A549 (cell line): Measurements from ENCODE around the gene PRR5L. TPM values are rescaled to one million over a fixed set of nuclear protein-coding genes. Genes with fewer than 3 reads are reported as not detected.

Experiments
- ATAC-seq, 2 experiments: fragments of 200-7000 bp in 1 of 2; fragments of >200 bp in 1 of 2; cut with Nextera tagmentation in 1 of 2; cut with Tn5 transposase in 1 of 2; 3 replicates each; pipeline versions ENCODE4 v1.8.0 to v1.9.1; 2018 to 2020; ENCODE audit warnings: mild to moderate bottlenecking in 1 of 2, moderate library complexity in 1 of 2
- CTCF ChIA-PET: fragments of 300-600 bp; sonication (Branson Sonifier 250); formaldehyde crosslinking; extraction: SDS; loops from one replicate; lab custom pipeline; 2021; ENCODE audit warnings: antibody characterized with exemption, inconsistent platforms; lab: Yijun Ruan, JAX
- POLR2A ChIA-PET: fragments of 350-600 bp; formaldehyde crosslinking; extraction: SDS; loops from one replicate; lab custom pipeline; 2021; ENCODE audit warnings: antibody characterized with exemption, inconsistent platforms; lab: Yijun Ruan, JAX
- DNase-seq, 2 experiments: peaks; one replicate each; pipeline versions ENCODE4 v3.0.0 to v3.0.0-alpha.2; 2011 to 2016; ENCODE audit warnings: low read depth in 1 of 2, low spot score in 1 of 2
- FAIRE-seq: peaks from 2 replicates; lab custom pipeline; 2011; peaks lifted over from hg19 to GRCh38; lab: Jason Lieb, UNC
- H3K27ac ChIP-seq, 2 experiments: fragments of >200 bp; sonication (Bioruptor Twin); formaldehyde crosslinking; 3 replicates each; pipeline ENCODE4 v1.5.1; 2016 to 2017
- H3K4me1 ChIP-seq: fragments of >200 bp; sonication (Bioruptor Twin); formaldehyde crosslinking; 3 replicates; pipeline ENCODE4 v1.6.1; 2016
- H3K4me2 ChIP-seq: fragments of >200 bp; sonication (Bioruptor Twin); formaldehyde crosslinking; 3 replicates; pipeline ENCODE4 v1.6.1; 2016
- H3K4me3 ChIP-seq: fragments of >200 bp; sonication (Bioruptor Twin); formaldehyde crosslinking; 3 replicates; pipeline ENCODE4 v1.5.1; 2016
- H3K9me3 ChIP-seq: fragments of >200 bp; sonication (Bioruptor Twin); formaldehyde crosslinking; 3 replicates; pipeline ENCODE4 v1.6.1; 2016
- ATOH8 ChIP-seq: fragments of 250-450 bp; sonication (Bioruptor Pico); IDR thresholded peaks from 2 replicates; pipeline ENCODE4 v1.5.0; 2020; ENCODE audit warnings: low read depth, mild to moderate bottlenecking, moderate library complexity
- BCL3 ChIP-seq: fragments of >200 bp; sonication (Bioruptor Twin); formaldehyde crosslinking; IDR thresholded peaks from 3 replicates; pipeline ENCODE4 v1.6.1; 2016
- BHLHE40 ChIP-seq: IDR thresholded peaks from 2 replicates; pipeline ENCODE4 v1.6.1; 2012; ENCODE audit warnings: low read depth, low read length, inconsistent platforms
- CBX2 ChIP-seq: fragments of 200-600 bp; sonication (generic); IDR thresholded peaks from 2 replicates; pipeline ENCODE4 v1.6.1; 2016; ENCODE audit warnings: low read depth, mild to moderate bottlenecking, borderline replicate concordance
- CEBPB ChIP-seq, 2 experiments: fragments of >200 bp in 1 of 2; sonication (Bioruptor Twin) in 1 of 2; formaldehyde crosslinking in 1 of 2; IDR thresholded peaks; 2 replicates each; pipeline ENCODE4 v1.6.1; 2012 to 2016
- CHD4 ChIP-seq: fragments of 200-600 bp; sonication (generic); IDR thresholded peaks from 2 replicates; pipeline ENCODE4 v1.6.1; 2016; ENCODE audit warnings: antibody characterized with exemption, mild to moderate bottlenecking, borderline replicate concordance
- EP300 ChIP-seq, 2 experiments: fragments of >200 bp; sonication (Bioruptor Twin); formaldehyde crosslinking; IDR thresholded peaks; 2 replicates in 1 of 2; 3 replicates in 1 of 2; pipeline ENCODE4 v1.6.1; 2016 to 2017
- ESRRA ChIP-seq: fragments of 150-350 bp; IDR thresholded peaks from 2 replicates; pipeline ENCODE4 v1.6.1; 2014; ENCODE audit warnings: mild to moderate bottlenecking, low read length, borderline replicate concordance
- HEYL ChIP-seq: fragments of 250-450 bp; sonication (Bioruptor Pico); IDR thresholded peaks from 2 replicates; pipeline ENCODE4 v1.8.0; 2021; ENCODE audit warnings: mild to moderate bottlenecking, moderate library complexity
- KDM1A ChIP-seq: fragments of 200-600 bp; sonication (generic); IDR thresholded peaks from 2 replicates; pipeline ENCODE4 v1.6.1; 2016; ENCODE audit warnings: low read depth, mild to moderate bottlenecking
- KDM5A ChIP-seq: fragments of 200-600 bp; sonication (generic); IDR thresholded peaks from 2 replicates; pipeline ENCODE4 v1.6.1; 2016; ENCODE audit warnings: antibody characterized with exemption, mild to moderate bottlenecking
- MAZ ChIP-seq: fragments of 150-350 bp; IDR thresholded peaks from 2 replicates; pipeline ENCODE4 v1.6.1; 2014; ENCODE audit warnings: antibody characterized with exemption, low read depth, low read length, borderline replicate concordance
- NR3C1 ChIP-seq: fragments of >200 bp; sonication (Bioruptor Twin); formaldehyde crosslinking; IDR thresholded peaks from 3 replicates; pipeline ENCODE4 v1.6.1; 2017
- PBX3 ChIP-seq: IDR thresholded peaks from 2 replicates; pipeline ENCODE4 v1.6.1; 2012
- POLR2AphosphoS2 ChIP-seq: conservative IDR thresholded peaks from 2 replicates; pipeline ENCODE4 v1.6.1; 2012; ENCODE audit warnings: low read length, improper control_type of control experiment, inconsistent platforms
- RAD21 ChIP-seq, 2 experiments: fragments of >200 bp in 1 of 2; sonication (Bioruptor Twin) in 1 of 2; formaldehyde crosslinking in 1 of 2; IDR thresholded peaks in 1 of 2; conservative IDR thresholded peaks in 1 of 2; 2 replicates in 1 of 2; 3 replicates in 1 of 2; pipeline ENCODE4 v1.6.1; 2012 to 2018; ENCODE audit warnings: inconsistent platforms in 1 of 2
- RCOR1 ChIP-seq: fragments of 150-350 bp; IDR thresholded peaks from 2 replicates; pipeline ENCODE4 v1.6.1; 2014; ENCODE audit warnings: antibody characterized with exemption, low read length, low read depth
- REST ChIP-seq: fragments of 200-600 bp; sonication (generic); IDR thresholded peaks from 2 replicates; pipeline ENCODE4 v1.6.1; 2016; ENCODE audit warnings: antibody characterized with exemption, mild to moderate bottlenecking, moderate library complexity
- ZC3H11A ChIP-seq: fragments of 450-650 bp; IDR thresholded peaks from 2 replicates; pipeline ENCODE4 v1.6.1; 2014; ENCODE audit warnings: antibody characterized with exemption, mild to moderate bottlenecking
- polyA plus RNA-seq, 4 experiments: library from polyadenylated mRNA; depleted of rRNA in 3 of 4; stranded (reverse); fragments of >200 nt; fragmentation: RNase III in 1 of 4; extraction: RNeasy Plus Mini Kit Qiagen cat#74134 plus additional on column Dnase treatment in 1 of 4; gene quantifications; 2 replicates in 3 of 4; 3 replicates in 1 of 4; pipeline ENCODE4 v1.2.3, GENCODE V29; 2011 to 2017
- TF ChIP-seq, protein P1 (sequence below): fragments of 450-650 bp; IDR thresholded peaks from 2 replicates; pipeline ENCODE4 v1.6.1; 2014; ENCODE audit warnings: antibody characterized with exemption

Gene PRR5L
- polyA plus RNA-seq, 2 of the 4 experiments (the other 2 are of a cell fraction) = 6.9 to 12.1 TPM

DNA sequence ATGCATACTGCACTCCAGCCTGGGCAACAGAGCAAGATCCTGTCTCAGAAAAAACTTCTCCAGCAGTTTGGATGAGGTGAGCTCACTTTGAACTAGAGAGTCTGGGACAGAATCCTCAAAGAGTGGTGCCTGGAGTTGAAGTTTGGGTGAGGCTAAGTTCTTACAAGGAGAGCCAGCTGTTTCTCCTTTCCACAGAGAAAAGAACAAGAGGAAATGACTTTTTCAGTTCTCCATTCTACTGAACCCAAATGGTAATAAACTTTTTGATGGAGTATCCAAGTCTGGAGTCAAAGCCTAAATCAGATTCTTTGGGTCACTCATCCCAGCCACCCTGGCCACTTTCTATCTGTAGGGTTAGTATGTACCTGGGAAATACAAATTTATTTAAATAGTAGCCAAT, 111.3 kb downstream of the PRR5L start:
- 0 out of 3 replicates have a peak, but pooled peaks cover 6% of the 10 kb centered on the region for H3K4me1 ChIP-seq
- H3K27ac ChIP-seq = no peak overlapping the region
- no peak for TF ChIP-seq NR3C1
- no peak for TF ChIP-seq CHD4
- no peak for TF ChIP-seq PBX3
- TF ChIP-seq, protein P1, sequence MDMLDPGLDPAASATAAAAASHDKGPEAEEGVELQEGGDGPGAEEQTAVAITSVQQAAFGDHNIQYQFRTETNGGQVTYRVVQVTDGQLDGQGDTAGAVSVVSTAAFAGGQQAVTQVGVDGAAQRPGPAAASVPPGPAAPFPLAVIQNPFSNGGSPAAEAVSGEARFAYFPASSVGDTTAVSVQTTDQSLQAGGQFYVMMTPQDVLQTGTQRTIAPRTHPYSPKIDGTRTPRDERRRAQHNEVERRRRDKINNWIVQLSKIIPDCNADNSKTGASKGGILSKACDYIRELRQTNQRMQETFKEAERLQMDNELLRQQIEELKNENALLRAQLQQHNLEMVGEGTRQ = no peak
- no peak for TF ChIP-seq CBX2
- TF ChIP-seq RCOR1 = no peak
- TF ChIP-seq EP300 (IDR thresholded peaks at IDR 0.05) = no peak
- no peak for TF ChIP-seq KDM5A
- TF ChIP-seq ZC3H11A = no peak
- TF ChIP-seq ATOH8 (CRISPR knock-in tag) = no peak
- TF ChIP-seq RAD21 (conservative IDR thresholded peaks at IDR 0.05 in 1 of 2, IDR thresholded peaks at IDR 0.05 in 1 of 2) = no peak
- no peak for TF ChIP-seq HEYL
- no peak for TF ChIP-seq ESRRA
- no peak for TF ChIP-seq BCL3
- no peak for TF ChIP-seq BHLHE40
- no peak for TF ChIP-seq POLR2AphosphoS2
- no peak for TF ChIP-seq MAZ
- TF ChIP-seq REST = no peak
- no peak for TF ChIP-seq KDM1A
- TF ChIP-seq CEBPB (IDR thresholded peaks at IDR 0.05) = no peak
- CTCF ChIA-PET = interaction anchor here (1.2 kb wide), 1 partner anchor 34 kb away, joined by 3 read pairs; no protein-coding TSS in a partner anchor
- no peak overlapping the region for H3K4me3 ChIP-seq
- ATAC-seq = no peak
- DNase-seq = no peak
- no peak for FAIRE-seq
- H3K4me2 ChIP-seq = no peak overlapping the region
- POLR2A ChIA-PET = no interaction called here
- no peaks in the 10 kb centered on the region for H3K9me3 ChIP-seq
